GM18499 (cell line): ENCODE measurements around the gene CT45A3.
"Not testable (repeated sequence)": the region's sequence is repeated elsewhere in the genome, so short reads cannot be mapped to it uniquely, and the experiment has no call there.

Source experiments
- ATAC-seq: cut with Tn5 transposase; IDR thresholded peaks from one replicate; pipeline ENCODE4 v1.9.1; 2021; ENCODE audit warnings: moderate number of reproducible peaks; ENCODE audit not compliant: insufficient read depth, unreplicated experiment

Gene CT45A3, protein sequence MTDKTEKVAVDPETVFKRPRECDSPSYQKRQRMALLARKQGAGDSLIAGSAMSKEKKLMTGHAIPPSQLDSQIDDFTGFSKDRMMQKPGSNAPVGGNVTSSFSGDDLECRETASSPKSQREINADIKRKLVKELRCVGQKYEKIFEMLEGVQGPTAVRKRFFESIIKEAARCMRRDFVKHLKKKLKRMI

GRCh38 chrX:135768091-135768490 is at the start of gene CT45A3:
Gene CT45A3 (minus strand): TSS chrX:135768191. CDS start chrX:135764444, 3,747 bp downstream.
- not testable (repeated sequence) for ATAC-seq

DNA sequence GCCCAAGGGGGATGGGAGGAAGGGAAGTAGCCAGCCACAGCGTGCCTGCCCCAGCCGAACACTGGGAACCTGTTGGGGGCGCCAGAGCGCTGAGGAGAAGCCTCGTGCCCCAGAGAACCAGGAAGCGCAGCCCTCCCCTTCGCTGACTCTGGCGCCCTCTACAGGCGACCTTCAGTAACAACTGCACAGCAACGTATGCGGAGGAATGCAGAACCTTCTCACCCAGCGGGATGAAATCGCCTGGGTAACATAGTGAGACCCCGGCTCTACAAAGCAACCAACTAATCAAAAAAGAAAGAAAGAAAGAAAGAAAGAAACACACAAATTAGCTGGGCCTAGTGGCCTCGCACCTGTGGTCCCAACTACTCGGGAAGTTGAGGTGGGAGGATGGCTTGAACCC is 34.7 kb upstream of the CT45A3 start, which contains the start of gene CT45A6:
CT45A6 (minus strand) TSS at position 101 of the 400 bp plus-strand sequence. CDS start 3,794 bp downstream, outside the sequence.
- not testable (repeated sequence) for ATAC-seq

DNA sequence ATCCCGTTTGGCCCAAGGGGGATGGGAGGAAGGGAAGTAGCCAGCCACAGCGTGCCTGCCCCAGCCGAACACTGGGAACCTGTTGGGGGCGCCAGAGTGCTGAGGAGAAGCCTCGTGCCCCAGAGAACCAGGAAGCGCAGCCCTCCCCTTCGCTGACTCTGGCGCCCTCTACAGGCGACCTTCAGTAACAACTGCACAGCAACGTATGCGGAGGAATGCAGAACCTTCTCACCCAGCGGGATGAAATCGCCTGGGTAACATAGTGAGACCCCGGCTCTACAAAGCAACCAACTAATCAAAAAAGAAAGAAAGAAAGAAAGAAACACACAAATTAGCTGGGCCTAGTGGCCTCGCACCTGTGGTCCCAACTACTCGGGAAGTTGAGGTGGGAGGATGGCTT is 17.4 kb upstream of the CT45A3 start, which contains the start of gene CT45A5:
CT45A5 (minus strand) TSS at position 101 of the 400 bp plus-strand sequence. CDS start 3,774 bp downstream, outside the sequence.
- ATAC-seq, result not testable (repeated sequence)

GRCh38 chrX:135744739-135745138 is 23.3 kb downstream of the CT45A3 start:
- ATAC-seq, result not testable (repeated sequence)

DNA sequence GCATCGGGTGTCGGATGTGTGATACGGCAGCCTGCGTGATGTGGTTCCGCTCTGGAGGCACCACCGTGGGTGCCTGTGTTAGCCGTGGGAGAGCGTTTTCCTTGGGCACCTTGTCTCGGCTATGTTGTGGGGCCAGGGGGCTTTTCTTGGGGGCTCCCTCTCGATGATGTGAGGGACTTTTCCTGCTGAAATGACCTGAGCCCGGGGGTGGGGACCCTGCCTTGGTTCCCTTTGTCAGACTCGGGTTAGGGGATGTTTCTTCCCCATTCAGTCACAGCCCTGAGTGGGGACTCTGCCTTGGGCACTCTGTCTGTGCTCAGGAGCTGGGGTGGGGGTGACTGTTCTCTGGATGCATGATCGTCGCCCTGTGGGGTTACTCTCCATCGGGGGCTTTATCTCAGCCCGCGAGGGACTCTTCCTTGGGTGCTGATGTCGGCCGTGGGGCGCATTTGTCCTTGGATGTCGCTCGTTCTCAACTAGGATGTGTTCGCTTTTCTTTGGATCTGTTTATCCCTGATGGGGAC is 26.7 kb downstream of the CT45A3 start:
- ATAC-seq, result no peak

- ATAC-seq, result no peak
These were observed 27.3 kb downstream of the CT45A3 start for GRCh38 chrX:135740681-135741149.

DNA sequence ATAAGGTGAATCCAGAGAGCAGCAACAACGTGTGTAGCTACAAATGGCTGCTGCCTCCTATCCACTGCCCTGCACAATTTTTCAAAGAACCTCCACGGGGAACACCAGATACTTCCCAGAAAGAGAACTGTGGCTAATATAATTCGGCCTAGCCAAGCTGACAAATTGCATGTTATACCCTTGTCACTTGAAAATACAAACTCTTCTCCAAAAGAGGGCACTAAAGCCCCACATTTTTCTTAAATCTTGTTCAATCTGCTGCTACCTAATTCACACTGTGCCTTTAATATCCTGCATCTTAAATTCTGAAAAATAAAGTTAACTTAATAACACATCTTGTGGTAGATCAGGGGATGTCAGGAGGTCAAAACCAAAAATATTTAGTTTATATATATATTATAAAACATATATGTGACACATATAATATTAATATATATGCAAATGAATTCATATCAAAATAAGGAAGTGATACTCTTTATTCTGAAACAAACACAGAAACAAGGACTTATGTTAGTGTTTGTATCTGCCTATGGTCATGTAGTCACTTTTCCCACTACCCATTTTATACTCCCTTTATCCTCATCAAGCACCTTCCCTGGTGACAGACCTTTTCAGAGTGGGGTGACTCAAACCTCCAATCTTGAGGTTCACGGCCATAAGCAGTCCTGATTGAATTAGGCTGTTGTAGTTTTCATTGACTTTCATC is 30.5 kb downstream of the CT45A3 start:
- no peak for ATAC-seq

GRCh38 chrX:135734666-135735065 is 33.3 kb downstream of the CT45A3 start:
- not testable (repeated sequence) for ATAC-seq

GRCh38 chrX:135713795-135714194 is 54.2 kb downstream of the CT45A3 start:
- no peak for ATAC-seq

- ATAC-seq, result not testable (repeated sequence)
These were observed 54.8 kb downstream of the CT45A3 start, which contains the start of gene CT45A1 for GRCh38 chrX:135713183-135713689. Gene CT45A1 (plus strand): TSS chrX:135713639. CDS start chrX:135718941, 5,302 bp downstream.
